HL-60 (cell line): ENCODE measurements around the gene ARPC1B.
"Not testable (repeated sequence)": the region's sequence is repeated elsewhere in the genome, so short reads cannot be mapped to it uniquely, and the experiment has no call there.

Experiments used
- DNase-seq, 2 experiments: peaks; one replicate each; pipeline ENCODE4 v3.0.0-alpha.2; 2010 to 2020; ENCODE audit warnings: low read depth in 1 of 2, low spot score in 1 of 2
- H3K27ac ChIP-seq: fragments of 250-450 bp; sonication (Bioruptor Pico); replicated peaks from 2 replicates; pipeline ENCODE4 v1.5.1; 2020; ENCODE audit warnings: mild to moderate bottlenecking, moderate library complexity
- H3K27me3 ChIP-seq: fragments of 250-450 bp; sonication (Bioruptor Pico); 2 replicates; pipeline ENCODE4 v1.5.1; 2021; ENCODE audit warnings: mild to moderate bottlenecking, moderate library complexity; ENCODE audit not compliant: insufficient read depth, poor library complexity, severe bottlenecking
- H3K4me3 ChIP-seq: replicated peaks from 2 replicates; pipeline ENCODE4 v1.5.1; 2011; ENCODE audit warnings: mild to moderate bottlenecking, control low read depth, low read length; ENCODE audit not compliant: insufficient read depth
- CTCF ChIP-seq: IDR thresholded peaks from one replicate; pipeline ENCODE4 v1.5.1; 2011; ENCODE audit warnings: low read length, control low read depth, inconsistent platforms; ENCODE audit not compliant: insufficient read depth
- GABPA ChIP-seq: IDR thresholded peaks from 2 replicates; pipeline ENCODE4 v1.6.1; 2012; ENCODE audit warnings: low read depth
- POLR2AphosphoS5 ChIP-seq: IDR thresholded peaks from 2 replicates; pipeline ENCODE4 v1.6.1; 2012; ENCODE audit warnings: low read depth
- REST ChIP-seq: IDR thresholded peaks from 2 replicates; pipeline ENCODE4 v1.6.1; 2012; ENCODE audit warnings: low read depth; ENCODE audit not compliant: insufficient replicate concordance
- SPI1 ChIP-seq: IDR thresholded peaks from 2 replicates; pipeline ENCODE4 v1.6.1; 2012; ENCODE audit warnings: low read depth, mild to moderate bottlenecking, borderline replicate concordance

ARPC1B gene

GRCh38 chr7:99352247-99352646 is 22.3 kb upstream of the ARPC1B start:
- DNase-seq = no peak
- Histone ChIP-seq H3K27ac (no peak overlapping the region), H3K27me3 (no peaks in the 10 kb centered on the region), H3K4me3 (no peak overlapping the region)
- no peak for TF ChIP-seq SPI1
- TF ChIP-seq POLR2AphosphoS5 = no peak
- TF ChIP-seq REST = no peak
- no peak for TF ChIP-seq CTCF
- no peak for TF ChIP-seq GABPA

- DNase-seq = no peak
- no peak for TF ChIP-seq SPI1
- TF ChIP-seq GABPA = no peak
- no peak for TF ChIP-seq CTCF
- no peak for TF ChIP-seq POLR2AphosphoS5
- no peak for TF ChIP-seq REST
- H3K27me3 ChIP-seq = no peaks in the 10 kb centered on the region
- no peak overlapping the region for H3K27ac ChIP-seq
- no peak overlapping the region for H3K4me3 ChIP-seq
Observed at GRCh38 chr7:99355098-99355497, 19.4 kb upstream of the ARPC1B start.

- Histone ChIP-seq H3K27ac (no peak overlapping the region), H3K27me3 (no peaks in the 10 kb centered on the region), H3K4me3 (no peak overlapping the region)
- TF ChIP-seq GABPA = no peak
- TF ChIP-seq REST = no peak
- TF ChIP-seq CTCF = no peak
- no peak for TF ChIP-seq SPI1
- no peak for DNase-seq
Observed at GRCh38 chr7:99357701-99358490, 16.6 kb upstream of the ARPC1B start.

- H3K4me3 ChIP-seq, H3K27me3 ChIP-seq, H3K27ac ChIP-seq, DNase-seq: not testable (repeated sequence)
Observed at GRCh38 chr7:99358521-99358920, 16.0 kb upstream of the ARPC1B start.
